ENCODE results near the gene TMEM89. TPM values are rescaled to one million over a fixed set of nuclear protein-coding genes. Genes with fewer than 3 reads are reported as not detected.

Gene TMEM89
- polyA plus RNA-seq, 2 of the 4 experiments (the other 2 are of a cell fraction), result not detected

GRCh38 chr3:48648188-48648850 lies 26.8 kb upstream of the TMEM89 start:
- H3K9me3 ChIP-seq, result no peaks in the 10 kb centered on the region
- POLR2A ChIA-PET, result no interaction called here
- TF ChIP-seq ZSCAN20 (CRISPR knock-in tag; IDR thresholded peaks at IDR 0.05), result no peak
- TF ChIP-seq MAX (IDR thresholded peaks at IDR 0.05), result no peak
- no peak for TF ChIP-seq JUNB (IDR thresholded peaks at IDR 0.05)
- no peak for TF ChIP-seq TFCP2L1 (CRISPR knock-in tag; IDR thresholded peaks at IDR 0.05)
- TF ChIP-seq FOXS1 (CRISPR knock-in tag; IDR thresholded peaks at IDR 0.05), result no peak
- TF ChIP-seq CHD2 (IDR thresholded peaks at IDR 0.05; ENCODE audit: low read length, partially characterized antibody), result no peak
- no peak for TF ChIP-seq EHMT2 (IDR thresholded peaks at IDR 0.05; ENCODE audit: low read depth)
- no peak for TF ChIP-seq CHD4 (IDR thresholded peaks at IDR 0.05; ENCODE audit: borderline replicate concordance)
- TF ChIP-seq, protein P1, sequence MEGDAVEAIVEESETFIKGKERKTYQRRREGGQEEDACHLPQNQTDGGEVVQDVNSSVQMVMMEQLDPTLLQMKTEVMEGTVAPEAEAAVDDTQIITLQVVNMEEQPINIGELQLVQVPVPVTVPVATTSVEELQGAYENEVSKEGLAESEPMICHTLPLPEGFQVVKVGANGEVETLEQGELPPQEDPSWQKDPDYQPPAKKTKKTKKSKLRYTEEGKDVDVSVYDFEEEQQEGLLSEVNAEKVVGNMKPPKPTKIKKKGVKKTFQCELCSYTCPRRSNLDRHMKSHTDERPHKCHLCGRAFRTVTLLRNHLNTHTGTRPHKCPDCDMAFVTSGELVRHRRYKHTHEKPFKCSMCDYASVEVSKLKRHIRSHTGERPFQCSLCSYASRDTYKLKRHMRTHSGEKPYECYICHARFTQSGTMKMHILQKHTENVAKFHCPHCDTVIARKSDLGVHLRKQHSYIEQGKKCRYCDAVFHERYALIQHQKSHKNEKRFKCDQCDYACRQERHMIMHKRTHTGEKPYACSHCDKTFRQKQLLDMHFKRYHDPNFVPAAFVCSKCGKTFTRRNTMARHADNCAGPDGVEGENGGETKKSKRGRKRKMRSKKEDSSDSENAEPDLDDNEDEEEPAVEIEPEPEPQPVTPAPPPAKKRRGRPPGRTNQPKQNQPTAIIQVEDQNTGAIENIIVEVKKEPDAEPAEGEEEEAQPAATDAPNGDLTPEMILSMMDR (IDR thresholded peaks at IDR 0.05), result no peak
- TF ChIP-seq MAFK (IDR thresholded peaks at IDR 0.05; ENCODE audit: partially characterized antibody), result no peak
- no peak for TF ChIP-seq REST (IDR thresholded peaks at IDR 0.05)
- no peak for TF ChIP-seq EHF (CRISPR knock-in tag; IDR thresholded peaks at IDR 0.05)
- TF ChIP-seq NPAS2 (CRISPR knock-in tag; IDR thresholded peaks at IDR 0.05; ENCODE audit: borderline replicate concordance), result no peak
- TF ChIP-seq SREBF2 (IDR thresholded peaks at IDR 0.05), result no peak
- TF ChIP-seq PHF8 (IDR thresholded peaks at IDR 0.05; ENCODE audit: borderline replicate concordance, low read depth), result no peak
- no peak for TF ChIP-seq GATA3 (IDR thresholded peaks at IDR 0.05; ENCODE audit: borderline replicate concordance)
- TF ChIP-seq, protein P2, sequence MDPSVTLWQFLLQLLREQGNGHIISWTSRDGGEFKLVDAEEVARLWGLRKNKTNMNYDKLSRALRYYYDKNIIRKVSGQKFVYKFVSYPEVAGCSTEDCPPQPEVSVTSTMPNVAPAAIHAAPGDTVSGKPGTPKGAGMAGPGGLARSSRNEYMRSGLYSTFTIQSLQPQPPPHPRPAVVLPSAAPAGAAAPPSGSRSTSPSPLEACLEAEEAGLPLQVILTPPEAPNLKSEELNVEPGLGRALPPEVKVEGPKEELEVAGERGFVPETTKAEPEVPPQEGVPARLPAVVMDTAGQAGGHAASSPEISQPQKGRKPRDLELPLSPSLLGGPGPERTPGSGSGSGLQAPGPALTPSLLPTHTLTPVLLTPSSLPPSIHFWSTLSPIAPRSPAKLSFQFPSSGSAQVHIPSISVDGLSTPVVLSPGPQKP (IDR thresholded peaks at IDR 0.05; ENCODE audit: low read depth, low read length), result no peak
- no peak for TF ChIP-seq HEYL (CRISPR knock-in tag; IDR thresholded peaks at IDR 0.05)
- no peak for TF ChIP-seq RARB (CRISPR knock-in tag; IDR thresholded peaks at IDR 0.05)
- DNase-seq (ENCODE audit: low read depth in 1 of 2, low spot score in 1 of 2), result no peak
- H3K4me3 ChIP-seq, result no peak overlapping the region
- no peaks in the 10 kb centered on the region for H3K4me1 ChIP-seq
- CTCF ChIA-PET, result interaction anchor here (2.6 kb wide), 1 partner anchor 13 kb away, joined by 5 read pairs; the partner anchor contains the start of gene SLC26A6
- FAIRE-seq, result no peak
- no peak overlapping the region for H3K27ac ChIP-seq
- no peak overlapping the region for H3K4me2 ChIP-seq
- 96% methylated on average over 7 of the region's 15 CpGs for WGBS (ENCODE audit: missing lambda C conversion rate)
- ATAC-seq, result no peak

DNA sequence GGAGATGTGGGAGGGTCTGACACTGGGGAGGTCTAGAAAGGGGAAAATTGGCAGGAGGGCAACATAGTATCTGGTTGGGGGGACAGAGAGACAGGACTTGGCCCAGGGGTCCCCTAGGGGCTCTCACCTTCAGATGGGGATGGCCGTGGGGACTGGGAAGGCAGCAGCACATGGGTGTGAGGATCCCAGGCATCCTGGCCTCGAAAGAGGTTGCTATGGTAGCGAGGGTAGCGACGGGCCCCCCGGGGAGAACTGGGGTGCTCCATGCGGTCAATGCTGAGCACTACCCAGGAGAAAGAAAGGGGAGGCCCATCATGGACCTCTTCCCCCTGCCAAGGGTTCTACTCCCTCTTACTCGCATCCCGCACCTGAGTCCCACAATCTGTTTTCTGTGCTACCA lies 26.1 kb upstream of the TMEM89 start:
- no peak for FAIRE-seq
- no peak for DNase-seq (ENCODE audit: low read depth in 1 of 2, low spot score in 1 of 2)
- ChIA-PET CTCF (interaction anchor here (2.6 kb wide), 1 partner anchor 13 kb away, joined by 5 read pairs; the partner anchor contains the start of gene SLC26A6), POLR2A (no interaction called here)
- H3K4me3 ChIP-seq, result no peak overlapping the region
- 82% methylated on average over 9 of the region's 9 CpGs for WGBS (ENCODE audit: missing lambda C conversion rate)
- H3K4me1 ChIP-seq, result no peaks in the 10 kb centered on the region
- no peak overlapping the region for H3K4me2 ChIP-seq
- no peak for TF ChIP-seq CHD4 (IDR thresholded peaks at IDR 0.05; ENCODE audit: borderline replicate concordance)
- no peak for TF ChIP-seq ZFP36 (IDR thresholded peaks at IDR 0.05; ENCODE audit: borderline replicate concordance, partially characterized antibody)
- TF ChIP-seq TFCP2L1 (CRISPR knock-in tag; IDR thresholded peaks at IDR 0.05), result no peak
- no peak for TF ChIP-seq CEBPB (IDR thresholded peaks at IDR 0.05)
- no peak for TF ChIP-seq KDM5A (IDR thresholded peaks at IDR 0.05)
- TF ChIP-seq, protein P2 (IDR thresholded peaks at IDR 0.05; ENCODE audit: low read depth, low read length), result no peak
- no peak for TF ChIP-seq E2F6 (IDR thresholded peaks at IDR 0.05; ENCODE audit: borderline replicate concordance, low read depth)
- TF ChIP-seq GATA3 (IDR thresholded peaks at IDR 0.05; ENCODE audit: borderline replicate concordance), result no peak
- TF ChIP-seq ZNF302 (CRISPR knock-in tag; IDR thresholded peaks at IDR 0.05), result no peak
- TF ChIP-seq FOXS1 (CRISPR knock-in tag; IDR thresholded peaks at IDR 0.05), result no peak
- TF ChIP-seq MAZ (IDR thresholded peaks at IDR 0.05; ENCODE audit: borderline replicate concordance, low read depth, low read length), result no peak
- ATAC-seq, result no peak
- H3K27ac ChIP-seq, result no peak overlapping the region
- H3K9me3 ChIP-seq, result no peaks in the 10 kb centered on the region
